SK-N-SH treated with all-trans-retinoic acid at 6 μM for 48 hours (cell line): ENCODE measurements around the gene SCFD2.
"Not testable (repeated sequence)": the region's sequence is repeated elsewhere in the genome, so short reads cannot be mapped to it uniquely, and the experiment has no call there.

Source experiments
- BACH2 ChIP-seq: fragments of 250-450 bp; sonication (Bioruptor Pico); IDR thresholded peaks from 2 replicates; pipeline ENCODE4 v1.9.0; 2021; ENCODE audit warnings: mild to moderate bottlenecking, borderline replicate concordance
- GLIS3 ChIP-seq: fragments of 250-450 bp; sonication (Bioruptor Pico); IDR thresholded peaks from 2 replicates; pipeline ENCODE4 v1.5.0; 2020; ENCODE audit warnings: mild to moderate bottlenecking, moderate library complexity
- ISL1 ChIP-seq: fragments of 250-450 bp; sonication (Bioruptor Pico); IDR thresholded peaks from 2 replicates; pipeline ENCODE4 v2.1.2; 2022; ENCODE audit warnings: mild to moderate bottlenecking, moderate library complexity
- POU6F1 ChIP-seq: fragments of 250-450 bp; sonication (Bioruptor Pico); IDR thresholded peaks from 2 replicates; pipeline ENCODE4 v1.8.0; 2021; ENCODE audit warnings: low read depth, mild to moderate bottlenecking, moderate library complexity, borderline replicate concordance
- RARB ChIP-seq: fragments of 250-450 bp; sonication (Bioruptor Pico); IDR thresholded peaks from 2 replicates; pipeline ENCODE4 v1.8.0; 2021; ENCODE audit warnings: mild to moderate bottlenecking, moderate library complexity
- TCF4 ChIP-seq: fragments of 250-450 bp; sonication (Bioruptor Pico); IDR thresholded peaks from 2 replicates; pipeline ENCODE4 v1.8.0; 2021; ENCODE audit warnings: mild to moderate bottlenecking, moderate library complexity, borderline replicate concordance
- ZC3H10 ChIP-seq: fragments of 250-450 bp; sonication (Bioruptor Pico); IDR thresholded peaks from 2 replicates; pipeline ENCODE4 v1.5.1; 2021; ENCODE audit warnings: mild to moderate bottlenecking, moderate library complexity
- ZFP30 ChIP-seq: fragments of 450-650 bp; formaldehyde crosslinking; IDR thresholded peaks from 2 replicates; pipeline ENCODE4 v1.5.0; 2022; ENCODE audit warnings: mild to moderate bottlenecking, moderate library complexity
- ZNF565 ChIP-seq: fragments of 450-650 bp; formaldehyde crosslinking; conservative IDR thresholded peaks from 2 replicates; pipeline ENCODE4 v1.5.0; 2020; ENCODE audit warnings: low read depth, mild to moderate bottlenecking, moderate library complexity

GRCh38 chr4:52992551-52992950 is 373.3 kb downstream of the SCFD2 start:
- TF ChIP-seq ZC3H10 (CRISPR knock-in tag); TCF4; POU6F1; GLIS3 (CRISPR knock-in tag); ZFP30 (CRISPR knock-in tag); BACH2 (CRISPR knock-in tag); ZNF565 (CRISPR knock-in tag); RARB (CRISPR knock-in tag); ISL1: not testable (repeated sequence)
